ENCODE data around the gene FBP1. TPM values are rescaled to one million over a fixed set of nuclear protein-coding genes. Genes with fewer than 3 reads are reported as not detected.

FBP1 gene
- total RNA-seq (1 to 10 TPM; 3.5 to 6.6 (median 3.8) TPM), total RNA-seq (0.06 to 17.8 (median 2.3) reads per million in 29 experiments)
- total RNA-seq (2013) = 4.0 TPM

DNA sequence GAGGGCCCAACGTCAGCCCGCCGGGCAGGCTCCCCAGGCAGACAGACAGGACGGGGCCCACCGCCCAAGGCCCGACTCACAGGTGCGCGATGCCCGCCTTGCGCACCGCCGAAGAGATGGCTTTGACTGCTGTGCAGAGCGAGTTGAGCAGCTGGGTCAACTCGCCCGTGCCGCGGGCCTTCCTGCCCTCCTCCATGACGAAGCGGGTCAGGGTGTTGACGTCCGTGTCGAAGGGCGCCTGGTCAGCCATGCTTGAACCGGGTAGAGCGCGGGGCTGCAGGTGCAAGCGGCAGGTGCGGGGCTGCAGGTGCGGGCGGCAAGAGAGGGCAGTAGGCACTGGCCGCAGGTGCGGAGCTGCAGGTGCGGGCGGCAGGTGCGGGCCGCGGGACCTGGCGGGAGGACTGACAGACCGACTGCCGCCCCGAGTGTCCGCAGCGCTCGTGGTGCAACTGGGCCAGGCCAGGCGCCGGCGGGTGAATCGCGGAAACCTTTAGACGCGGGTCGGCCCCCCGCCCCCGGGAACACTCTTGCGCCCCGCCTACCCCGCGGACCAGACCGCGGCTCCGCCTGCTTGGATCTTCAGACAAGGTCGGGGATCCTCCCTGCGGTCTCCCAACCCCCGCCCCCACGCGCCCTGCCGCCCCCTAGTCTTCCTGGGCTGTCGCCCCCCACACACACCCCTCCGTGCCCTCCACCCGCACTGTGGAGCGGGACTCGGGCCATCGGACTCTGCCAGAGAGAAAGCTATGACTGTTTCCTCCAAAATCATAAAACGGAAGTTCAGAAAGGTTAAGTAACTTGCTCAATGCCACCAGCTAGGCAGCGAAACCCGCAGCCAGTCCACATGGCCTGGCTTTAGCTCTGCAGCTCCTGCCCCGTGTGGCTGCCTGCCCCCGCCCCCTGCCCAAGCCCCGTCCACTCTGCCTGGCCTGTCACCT lies at the start of gene FBP1:
FBP1 (minus strand) TSS at position 458 of the 938 bp plus-strand sequence; CDS start at position 250, 208 bp downstream.
- peak within 1 kb of the TSS; percentile 93 to 97 (median 94) for H3K4me3 Mint-ChIP-seq
- CTCF ChIA-PET = interaction anchor here in 1 of 2 donors (0.7 kb wide), 1 partner anchor 130 kb away, joined by 5 read pairs; no protein-coding TSS in a partner anchor
- H3K36me3 Mint-ChIP-seq = no peaks in the 10 kb centered on the region
- H3K4me1 Mint-ChIP-seq = peaks cover 17 to 18% (median 17%) of the 10 kb centered on the region in 3 donors
- peaks cover 0 to 18% of the 10 kb centered on the region in 2 experiments for H3K4me1 ChIP-seq (ENCODE audit: control insufficient read depth in 1 of 2, extremely low read depth in 1 of 2, insufficient read depth in 2 of 2, low read length in 2 of 2)
- 4% methylated on average over 71 of the region's 79 CpGs for WGBS (ENCODE audit: insufficient coverage)
- H3K36me3 ChIP-seq (ENCODE audit: control insufficient read depth in 2 of 2, extremely low read depth in 1 of 2, insufficient read depth in 1 of 2, low read length in 1 of 2) = no peaks in the 10 kb centered on the region
- H3K27ac ChIP-seq (ENCODE audit: low read length) = no peak within 1 kb of the TSS
- H3K9me3 ChIP-seq = no peaks in the 10 kb centered on the region
- ATAC-seq (replicated peaks in 1 of 4) (peak; percentile 66 to 84 (median 73)), DNase-seq (peak in 30 of 35 experiments; percentile 9 to 55 (median 29))
- H3K9me3 Mint-ChIP-seq = no peaks in the 10 kb centered on the region
- peak within 1 kb of the TSS; percentile 63 to 64 for H3K4me3 ChIP-seq (ENCODE audit: control insufficient read depth in 1 of 2, extremely low read depth in 1 of 2, low read length in 1 of 2)
- POLR2A ChIA-PET = no interaction called here
- peaks cover 6 to 11% of the 10 kb centered on the region in 2 donors for H3K27me3 Mint-ChIP-seq
- H3K27me3 ChIP-seq (replicated peaks in 1 of 2; ENCODE audit: control insufficient read depth in 2 of 2, extremely low read depth in 1 of 2, insufficient read depth in 2 of 2, low read length in 1 of 2) = peaks cover 0 to 9% of the 10 kb centered on the region in 2 experiments
- peak within 1 kb of the TSS; percentile 82 to 90 for H3K27ac Mint-ChIP-seq

DNA sequence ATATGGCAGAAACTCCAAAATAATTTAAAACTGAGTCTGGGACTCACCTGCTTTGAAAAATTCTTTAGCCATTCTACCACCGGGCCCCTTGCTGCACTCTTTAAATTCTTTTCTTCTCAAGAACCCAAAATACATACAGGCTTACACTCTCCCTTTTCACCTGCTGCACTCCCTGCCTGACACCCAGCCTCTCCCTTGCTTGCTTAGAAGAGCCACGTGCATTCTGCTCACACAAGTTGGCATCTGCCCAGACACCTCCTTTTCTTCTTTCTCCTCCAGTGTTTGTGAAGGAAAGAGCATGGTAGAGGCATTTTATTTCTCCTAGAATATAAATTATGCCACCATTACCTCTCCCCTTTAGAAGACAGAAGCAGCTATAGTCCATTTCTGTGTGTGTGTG lies 48.1 kb upstream of the FBP1 start:
- Mint-ChIP-seq H3K4me1 (no peaks in the 10 kb centered on the region), H3K27ac (no peak overlapping the region), H3K36me3 (no peaks in the 10 kb centered on the region), H3K4me3 (no peak overlapping the region), H3K27me3 (peaks cover 5 to 12% of the 10 kb centered on the region in 2 donors), H3K9me3 (no peaks in the 10 kb centered on the region)
- no peak for DNase-seq
- Histone ChIP-seq H3K4me1 (ENCODE audit: control insufficient read depth in 1 of 2, extremely low read depth in 1 of 2, insufficient read depth in 2 of 2, low read length in 2 of 2) (no peaks in the 10 kb centered on the region), H3K9me3 (no peaks in the 10 kb centered on the region), H3K4me3 (ENCODE audit: control insufficient read depth in 1 of 2, extremely low read depth in 1 of 2, low read length in 1 of 2) (no peak overlapping the region), H3K27me3 (replicated peaks in 1 of 2; ENCODE audit: control insufficient read depth in 2 of 2, extremely low read depth in 1 of 2, insufficient read depth in 2 of 2, low read length in 1 of 2) (no peaks in the 10 kb centered on the region), H3K36me3 (ENCODE audit: control insufficient read depth in 2 of 2, extremely low read depth in 1 of 2, insufficient read depth in 1 of 2, low read length in 1 of 2) (no peaks in the 10 kb centered on the region), H3K27ac (ENCODE audit: low read length) (no peak overlapping the region)
- no peak for ATAC-seq (replicated peaks in 1 of 4)
- ChIA-PET POLR2A (no interaction called here), CTCF (no interaction called here)
- 86% methylated on average over 1 of the region's 2 CpGs for WGBS (ENCODE audit: insufficient coverage)

DNA sequence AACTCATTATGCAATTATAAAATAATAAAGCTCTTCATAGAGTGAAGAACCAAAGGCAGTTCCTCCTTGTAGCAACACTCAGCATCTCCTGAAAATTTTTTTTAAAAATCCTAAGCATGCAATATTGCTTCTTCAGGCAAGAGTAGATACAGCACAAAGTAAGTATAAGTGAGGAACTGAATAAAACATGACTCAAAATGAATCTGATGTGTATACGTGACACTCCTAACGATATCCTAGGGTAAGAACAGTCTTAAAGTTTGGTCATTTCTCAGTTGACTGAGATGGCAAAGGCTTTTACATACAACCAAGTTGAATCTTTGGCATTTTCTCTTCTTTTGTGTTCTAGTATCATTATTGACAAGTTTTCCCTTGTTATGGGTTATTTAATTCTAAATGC lies 46.0 kb upstream of the FBP1 start:
- Mint-ChIP-seq H3K4me3 (no peak overlapping the region), H3K27ac (no peak overlapping the region), H3K4me1 (peaks cover 0 to 4% (median 0%) of the 10 kb centered on the region in 3 donors), H3K36me3 (no peaks in the 10 kb centered on the region), H3K9me3 (no peaks in the 10 kb centered on the region), H3K27me3 (peaks cover 5 to 11% of the 10 kb centered on the region in 2 donors)
- CTCF ChIA-PET = interaction anchor here in 1 of 2 donors (0.6 kb wide), 1 partner anchor 16 kb away, joined by 8 read pairs; no protein-coding TSS in a partner anchor
- Histone ChIP-seq H3K9me3 (no peaks in the 10 kb centered on the region), H3K27ac (ENCODE audit: low read length) (no peak overlapping the region), H3K27me3 (replicated peaks in 1 of 2; ENCODE audit: control insufficient read depth in 2 of 2, extremely low read depth in 1 of 2, insufficient read depth in 2 of 2, low read length in 1 of 2) (peaks cover 0 to 2% of the 10 kb centered on the region in 2 experiments), H3K36me3 (ENCODE audit: control insufficient read depth in 2 of 2, extremely low read depth in 1 of 2, insufficient read depth in 1 of 2, low read length in 1 of 2) (no peaks in the 10 kb centered on the region), H3K4me3 (ENCODE audit: control insufficient read depth in 1 of 2, extremely low read depth in 1 of 2, low read length in 1 of 2) (no peak overlapping the region), H3K4me1 (ENCODE audit: control insufficient read depth in 1 of 2, extremely low read depth in 1 of 2, insufficient read depth in 2 of 2, low read length in 2 of 2) (peaks cover 0 to 3% of the 10 kb centered on the region in 2 experiments)
- no CpG with 5 or more reads among the region's 2 CpGs for WGBS (ENCODE audit: insufficient coverage)
- DNase-seq = no peak
- POLR2A ChIA-PET = no interaction called here
- no peak for ATAC-seq (replicated peaks in 1 of 4)

DNA sequence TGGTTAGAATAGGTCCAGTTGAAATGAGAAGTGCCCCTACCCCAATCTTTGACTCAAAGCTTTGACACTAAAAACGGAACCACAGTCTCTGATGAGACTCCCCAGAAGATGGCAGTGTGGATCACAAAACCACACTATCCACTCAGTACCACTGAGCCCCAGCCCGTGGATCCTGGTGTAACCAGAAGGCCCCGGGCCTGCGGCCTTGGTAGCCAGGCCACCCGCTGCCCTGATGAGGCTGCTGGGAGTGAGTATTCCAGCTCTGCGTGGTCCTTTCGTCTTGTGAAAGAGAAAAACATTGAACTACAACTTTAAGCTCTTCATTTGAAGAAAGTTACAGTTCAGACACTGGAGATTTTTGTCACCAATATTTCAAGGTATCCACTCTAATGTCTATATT lies 42.2 kb upstream of the FBP1 start:
- POLR2A ChIA-PET = interaction anchor here in 1 of 2 donors (0.6 kb wide), 1 partner anchor 12 kb away, joined by 11 read pairs; no protein-coding TSS in a partner anchor

DNA sequence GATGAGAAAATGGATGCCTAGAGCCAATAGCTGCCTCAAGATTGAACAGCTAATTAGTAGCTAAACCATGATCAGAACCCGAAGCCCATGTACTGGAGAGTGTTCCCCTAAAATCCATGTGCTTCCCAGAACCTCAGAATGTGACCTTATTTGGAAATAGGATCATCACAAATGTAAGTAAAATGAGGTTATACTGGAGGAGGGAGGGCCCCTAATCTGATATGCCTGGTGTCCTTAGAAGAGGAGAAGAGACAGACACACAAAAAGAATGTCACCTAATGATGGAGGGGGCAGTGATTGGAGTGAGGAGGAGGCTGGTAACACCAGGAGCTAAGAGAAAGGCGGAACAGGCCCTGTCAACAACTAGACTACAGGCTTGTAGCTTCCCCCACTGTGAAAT lies 41.3 kb upstream of the FBP1 start:
- no peak overlapping the region for H3K27ac ChIP-seq (ENCODE audit: low read length)
- peaks cover 11 to 19% of the 10 kb centered on the region in 2 donors for H3K27me3 Mint-ChIP-seq
- no peak overlapping the region for H3K4me3 Mint-ChIP-seq
- POLR2A ChIA-PET = no interaction called here
- H3K4me1 ChIP-seq (ENCODE audit: control insufficient read depth in 1 of 2, extremely low read depth in 1 of 2, insufficient read depth in 2 of 2, low read length in 2 of 2) = peaks cover 0 to 3% of the 10 kb centered on the region in 2 experiments
- WGBS (ENCODE audit: insufficient coverage) = no CpG with 5 or more reads among the region's 2 CpGs
- no peak overlapping the region for H3K4me3 ChIP-seq (ENCODE audit: control insufficient read depth in 1 of 2, extremely low read depth in 1 of 2, low read length in 1 of 2)
- H3K36me3 Mint-ChIP-seq = no peaks in the 10 kb centered on the region
- CTCF ChIA-PET = interaction anchor here (0.6 to 4.3 kb wide), 8 partner anchors 11 to 487 kb away, joined by 3 to 124 read pairs (median 16); no protein-coding TSS in a partner anchor
- H3K27me3 ChIP-seq (replicated peaks in 1 of 2; ENCODE audit: control insufficient read depth in 2 of 2, extremely low read depth in 1 of 2, insufficient read depth in 2 of 2, low read length in 1 of 2) = peaks cover 0 to 2% of the 10 kb centered on the region in 2 experiments
- ATAC-seq (replicated peaks in 1 of 4) = no peak
- peaks cover 0 to 4% (median 0%) of the 10 kb centered on the region in 3 donors for H3K4me1 Mint-ChIP-seq
- H3K36me3 ChIP-seq (ENCODE audit: control insufficient read depth in 2 of 2, extremely low read depth in 1 of 2, insufficient read depth in 1 of 2, low read length in 1 of 2) = no peaks in the 10 kb centered on the region
- DNase-seq = no peak
- H3K27ac Mint-ChIP-seq = no peak overlapping the region
- no peaks in the 10 kb centered on the region for H3K9me3 ChIP-seq
- H3K9me3 Mint-ChIP-seq = no peaks in the 10 kb centered on the region

More for the DNA sequence above, 42.2 kb upstream of the FBP1 start:
- DNase-seq (peak; percentile 13 to 78 (median 49)), ATAC-seq (replicated peaks in 1 of 4) (peak; percentile 78 to 85 (median 82))
- Histone ChIP-seq H3K4me3 (ENCODE audit: control insufficient read depth in 1 of 2, extremely low read depth in 1 of 2, low read length in 1 of 2) (no peak overlapping the region), H3K27me3 (replicated peaks in 1 of 2; ENCODE audit: control insufficient read depth in 2 of 2, extremely low read depth in 1 of 2, insufficient read depth in 2 of 2, low read length in 1 of 2) (peaks cover 0 to 2% of the 10 kb centered on the region in 2 experiments), H3K27ac (ENCODE audit: low read length) (no peak overlapping the region), H3K9me3 (no peaks in the 10 kb centered on the region), H3K4me1 (ENCODE audit: control insufficient read depth in 1 of 2, extremely low read depth in 1 of 2, insufficient read depth in 2 of 2, low read length in 2 of 2) (peaks cover 0 to 3% of the 10 kb centered on the region in 2 experiments), H3K36me3 (ENCODE audit: control insufficient read depth in 2 of 2, extremely low read depth in 1 of 2, insufficient read depth in 1 of 2, low read length in 1 of 2) (no peaks in the 10 kb centered on the region)
- H3K27me3 Mint-ChIP-seq = peaks cover 11 to 19% of the 10 kb centered on the region in 2 donors
- H3K4me1 Mint-ChIP-seq = peaks cover 0 to 4% (median 0%) of the 10 kb centered on the region in 3 donors
- H3K27ac Mint-ChIP-seq = no peak overlapping the region
- H3K36me3 Mint-ChIP-seq = no peaks in the 10 kb centered on the region
- 31% methylated on average over 3 of the region's 7 CpGs for WGBS (ENCODE audit: insufficient coverage)
- H3K4me3 Mint-ChIP-seq = no peak overlapping the region
- H3K9me3 Mint-ChIP-seq = no peaks in the 10 kb centered on the region
- CTCF ChIA-PET = interaction anchor here (0.6 to 4.3 kb wide), 17 partner anchors 9 to 1537 kb away, joined by 3 to 124 read pairs (median 5); no protein-coding TSS in a partner anchor

DNA sequence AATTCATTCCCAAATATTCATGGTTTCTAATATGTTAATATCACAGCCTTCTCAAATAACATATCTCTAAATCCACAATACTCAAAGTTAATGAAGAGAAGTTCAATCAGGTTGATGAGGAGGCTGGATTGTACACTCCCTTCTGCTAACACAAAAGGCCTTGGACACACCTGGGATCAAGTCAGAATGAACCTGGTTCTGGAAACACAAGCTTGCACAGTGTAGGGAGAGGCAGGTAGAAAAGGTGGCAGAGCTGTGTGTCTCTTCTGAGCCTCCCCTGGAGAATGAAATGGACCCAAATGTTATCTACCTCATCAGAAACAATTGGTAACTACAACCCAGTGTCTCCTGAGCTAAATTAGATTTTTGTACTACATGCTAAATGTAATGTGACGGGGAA lies 40.7 kb upstream of the FBP1 start:
- Mint-ChIP-seq H3K36me3 (no peaks in the 10 kb centered on the region), H3K4me3 (no peak overlapping the region), H3K27ac (no peak overlapping the region), H3K27me3 (peaks cover 11 to 19% of the 10 kb centered on the region in 2 donors), H3K4me1 (peaks cover 0 to 4% (median 0%) of the 10 kb centered on the region in 3 donors), H3K9me3 (no peaks in the 10 kb centered on the region)
- no CpG with 5 or more reads among the region's 1 CpG for WGBS (ENCODE audit: insufficient coverage)
- POLR2A ChIA-PET = no interaction called here
- no peaks in the 10 kb centered on the region for H3K36me3 ChIP-seq (ENCODE audit: control insufficient read depth in 2 of 2, extremely low read depth in 1 of 2, insufficient read depth in 1 of 2, low read length in 1 of 2)
- no peak overlapping the region for H3K4me3 ChIP-seq (ENCODE audit: control insufficient read depth in 1 of 2, extremely low read depth in 1 of 2, low read length in 1 of 2)
- H3K4me1 ChIP-seq (ENCODE audit: control insufficient read depth in 1 of 2, extremely low read depth in 1 of 2, insufficient read depth in 2 of 2, low read length in 2 of 2) = peaks cover 0 to 3% of the 10 kb centered on the region in 2 experiments
- ATAC-seq (replicated peaks in 1 of 4) (no peak), DNase-seq (no peak)
- H3K27me3 ChIP-seq (replicated peaks in 1 of 2; ENCODE audit: control insufficient read depth in 2 of 2, extremely low read depth in 1 of 2, insufficient read depth in 2 of 2, low read length in 1 of 2) = peaks cover 0 to 2% of the 10 kb centered on the region in 2 experiments
- no peak overlapping the region for H3K27ac ChIP-seq (ENCODE audit: low read length)
- H3K9me3 ChIP-seq = no peaks in the 10 kb centered on the region
- CTCF ChIA-PET = interaction anchor here (0.6 to 4.3 kb wide), 5 partner anchors 11 to 488 kb away, joined by 3 to 124 read pairs (median 23); no protein-coding TSS in a partner anchor

Measured in T-cell (primary cell).